SIG-M5 treated with dmso at 0.1 percent for 504 hours (cell line): Measurements from ENCODE around the gene SH3RF3.
"Not testable (repeated sequence)": the region's sequence is repeated elsewhere in the genome, so short reads cannot be mapped to it uniquely, and the experiment has no call there.

Experiments used
- DNase-seq: peaks from one replicate; lab custom pipeline; 2025; ENCODE audit not compliant: unreplicated experiment; lab: John Stamatoyannopoulos, UW

The SH3RF3 gene

GRCh38 chr2:109155553-109156451 is 26.8 kb downstream of the SH3RF3 start:
- no peak for DNase-seq

DNA sequence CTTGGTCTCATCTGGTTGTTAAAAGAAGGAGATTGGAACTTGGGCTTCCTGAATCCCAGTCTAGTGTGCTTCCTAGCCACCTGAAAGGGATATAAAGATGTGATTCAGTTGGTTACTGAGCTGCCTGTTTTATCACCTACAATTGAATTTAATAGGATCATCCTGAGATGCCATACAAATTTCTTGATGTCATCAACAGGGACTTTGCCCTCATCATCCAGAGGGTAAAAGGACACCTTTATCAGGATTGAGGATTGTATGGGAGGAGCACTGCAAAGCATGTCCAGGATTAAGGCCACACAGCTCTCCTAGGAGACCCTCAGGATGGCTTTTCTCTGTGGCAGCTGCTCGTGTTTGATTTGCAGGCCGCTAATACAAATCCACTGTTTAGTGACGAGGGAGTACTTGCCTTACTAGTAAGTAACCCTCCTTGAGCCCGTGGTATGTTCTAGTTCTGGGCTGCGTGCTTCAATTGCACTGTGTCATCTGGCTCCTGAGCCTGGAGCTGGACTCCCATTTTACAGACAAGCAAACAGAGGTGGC is 28.6 kb downstream of the SH3RF3 start:
- DNase-seq, result no peak

- no peak for DNase-seq
Observed at GRCh38 chr2:109158237-109158636, 29.2 kb downstream of the SH3RF3 start.

DNA sequence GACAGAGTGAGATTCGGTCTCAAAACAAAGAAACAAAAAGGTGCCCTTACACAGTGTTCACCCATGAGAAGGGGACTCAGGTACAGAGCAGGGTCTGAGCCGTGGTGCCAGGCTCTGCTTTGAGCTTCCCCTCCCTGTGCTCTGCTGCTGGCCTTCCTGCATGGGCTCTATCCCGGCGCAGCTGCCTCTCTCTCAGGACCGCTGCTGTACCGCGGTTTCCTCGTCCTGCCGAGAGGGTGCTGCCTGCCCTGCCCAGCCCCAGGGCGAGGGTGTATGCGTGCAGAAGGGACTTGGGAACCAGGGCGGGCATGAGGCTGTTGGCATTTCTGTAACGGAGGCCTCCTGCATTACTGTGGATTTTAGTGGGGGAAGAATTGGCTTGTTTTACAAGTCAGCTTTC is 30.1 kb downstream of the SH3RF3 start:
- no peak for DNase-seq

GRCh38 chr2:109160714-109161440 is 31.9 kb downstream of the SH3RF3 start:
- no peak for DNase-seq

GRCh38 chr2:109162367-109162766 is 33.4 kb downstream of the SH3RF3 start:
- not testable (repeated sequence) for DNase-seq

DNA sequence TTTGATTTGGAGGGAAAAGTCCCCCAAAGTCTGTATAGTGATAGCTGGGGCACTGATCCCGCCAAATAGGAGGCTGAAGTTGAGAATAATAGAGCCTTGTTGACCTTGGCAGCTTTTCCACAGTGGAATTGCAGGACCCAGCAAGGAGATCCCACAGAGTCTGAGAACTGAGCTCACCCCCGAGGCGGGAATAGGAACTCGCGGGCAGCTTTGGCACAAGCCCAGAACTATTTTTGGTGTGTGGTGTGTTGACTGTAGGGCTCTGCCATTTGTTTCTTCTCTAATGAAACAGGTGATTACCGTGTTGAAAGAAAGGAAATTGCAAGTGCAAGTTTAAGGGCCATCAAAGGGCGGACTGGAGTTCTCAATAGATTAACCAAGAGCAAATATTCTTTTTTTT is 34.0 kb downstream of the SH3RF3 start:
- DNase-seq, result no peak

- no peak for DNase-seq
Observed at GRCh38 chr2:109164311-109164710, 35.3 kb downstream of the SH3RF3 start.

DNA sequence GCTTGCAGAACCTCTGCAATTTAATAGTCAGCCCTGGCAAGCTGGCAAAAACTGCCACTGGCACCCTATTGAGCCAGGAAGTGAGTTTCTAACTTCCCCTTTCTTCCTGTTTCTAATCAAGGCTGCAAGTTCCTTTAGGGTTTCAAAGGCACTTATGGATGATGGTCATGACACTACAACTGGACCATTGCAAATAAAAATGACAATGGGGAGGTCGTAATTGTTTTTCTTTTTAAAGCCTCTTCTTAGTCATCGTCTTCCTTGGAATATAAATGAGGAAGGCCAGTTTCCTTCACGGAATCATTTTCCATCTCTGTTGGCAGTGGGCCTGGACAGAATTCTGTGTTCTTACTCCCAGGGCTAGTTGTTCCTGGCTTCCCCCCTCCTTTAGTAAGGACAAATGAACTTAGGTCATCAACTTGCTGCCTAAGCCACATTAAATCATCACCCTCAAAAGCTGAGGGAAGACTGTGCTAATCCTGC is 35.8 kb downstream of the SH3RF3 start:
- peak; percentile 39 for DNase-seq

- DNase-seq, result no peak
Observed at GRCh38 chr2:109166811-109167210, 37.8 kb downstream of the SH3RF3 start.

- no peak for DNase-seq
Observed at GRCh38 chr2:109168086-109168485, 39.1 kb downstream of the SH3RF3 start.

GRCh38 chr2:109168716-109169115 is 39.7 kb downstream of the SH3RF3 start:
- DNase-seq, result no peak

GRCh38 chr2:109170645-109171044 is 41.6 kb downstream of the SH3RF3 start:
- DNase-seq, result no peak

DNA sequence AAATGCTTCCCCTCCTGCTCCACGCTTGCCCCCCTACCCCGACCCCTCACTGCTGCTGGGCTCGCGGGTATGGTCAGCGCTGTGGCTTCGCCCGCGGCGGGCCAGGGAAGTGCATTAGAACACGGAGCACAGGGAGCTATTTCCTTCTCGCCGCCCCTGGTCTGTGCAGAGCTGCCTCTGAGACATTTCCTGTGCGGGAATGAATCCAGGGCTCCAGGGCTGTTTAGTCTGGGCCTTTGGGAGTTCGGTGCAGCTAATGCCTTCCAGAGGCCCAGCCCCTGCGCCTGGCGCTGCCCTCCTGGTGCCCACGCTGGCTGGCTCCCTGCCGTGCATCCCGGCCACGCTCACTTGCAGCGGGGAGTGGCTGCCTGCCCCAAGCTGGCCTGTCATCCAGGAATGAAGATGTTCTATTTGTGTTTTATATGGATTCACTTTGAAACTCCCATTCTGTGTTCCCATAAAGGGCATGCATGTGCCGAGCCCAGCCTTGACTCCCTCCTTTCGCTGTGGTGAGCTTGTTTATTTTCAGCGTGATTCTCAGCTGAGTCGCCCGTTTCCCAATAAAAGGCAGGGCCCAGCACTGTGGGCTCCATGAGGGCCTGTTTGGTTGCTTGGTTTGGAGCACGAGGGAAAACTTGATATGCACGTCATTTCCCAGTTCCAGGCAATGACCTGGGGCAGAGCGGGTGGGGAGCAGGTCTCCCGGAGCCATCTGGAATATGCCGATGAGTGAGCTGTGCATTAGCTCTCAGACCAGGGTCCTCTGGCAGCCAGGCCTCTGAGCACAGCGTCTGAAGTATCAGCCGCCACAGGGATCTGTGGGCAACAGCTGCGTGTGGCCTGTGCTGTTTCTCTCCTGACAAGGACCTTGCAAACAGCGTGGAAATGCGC is 42.7 kb downstream of the SH3RF3 start:
- DNase-seq, result no peak

GRCh38 chr2:109172556-109173105 is 43.6 kb downstream of the SH3RF3 start:
- DNase-seq, result no peak

- no peak for DNase-seq
Observed at GRCh38 chr2:109173311-109174171, 44.5 kb downstream of the SH3RF3 start.

DNA sequence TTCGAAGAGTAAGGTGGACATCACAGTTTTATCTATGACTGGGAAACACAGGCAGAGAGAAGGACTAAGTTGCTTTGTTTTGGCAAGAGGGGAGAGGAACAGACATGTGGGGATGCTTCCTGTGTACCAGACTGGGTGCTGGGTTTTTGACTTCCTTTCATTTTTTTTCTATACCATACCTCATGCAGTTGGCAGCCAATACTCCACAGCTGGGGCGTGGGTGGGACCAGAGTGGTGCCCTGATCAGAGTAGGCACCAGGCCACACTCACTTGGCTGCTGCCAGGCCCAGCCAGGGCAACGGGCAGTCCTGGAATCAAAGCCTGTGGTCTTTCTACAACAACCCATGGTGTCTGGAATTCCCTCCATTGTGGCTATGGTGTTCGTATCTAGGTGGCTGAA is 45.2 kb downstream of the SH3RF3 start:
- DNase-seq, result no peak

- no peak for DNase-seq
Observed at GRCh38 chr2:109174626-109175349, 45.8 kb downstream of the SH3RF3 start.

DNA sequence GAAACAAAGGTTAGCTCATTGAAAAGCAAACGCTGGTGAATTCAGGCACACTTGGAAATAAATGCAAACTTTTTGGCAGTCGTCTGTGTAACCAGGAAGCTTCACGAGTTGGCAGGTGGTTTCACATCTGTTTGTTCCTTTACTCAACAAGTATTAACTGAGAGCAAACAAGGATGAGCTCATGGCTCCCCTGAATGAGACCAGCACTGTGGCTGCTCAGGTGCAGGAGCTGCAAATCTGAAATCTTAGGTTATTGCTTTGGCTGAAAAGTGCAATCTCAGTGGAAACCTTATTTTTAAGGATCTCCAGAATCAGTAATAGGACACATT is 46.3 kb downstream of the SH3RF3 start:
- DNase-seq, result no peak
